HEK293T (cell line): Measurements from ENCODE around the gene RAB31.
"Not testable (repeated sequence)": the region's sequence is repeated elsewhere in the genome, so short reads cannot be mapped to it uniquely, and the experiment has no call there.

Experiments
- CTCF ChIA-PET: fragments of 350-600 bp; formaldehyde crosslinking; extraction: SDS; loops from one replicate; lab custom pipeline; 2021; ENCODE audit warnings: antibody characterized with exemption, inconsistent platforms; lab: Yijun Ruan, JAX
- POLR2A ChIA-PET: fragments of 350-600 bp; formaldehyde crosslinking; extraction: SDS; loops from one replicate; lab custom pipeline; 2020; ENCODE audit warnings: antibody characterized with exemption, inconsistent platforms; lab: Yijun Ruan, JAX
- DNase-seq: peaks from one replicate; pipeline ENCODE4 v3.0.0; 2012; ENCODE audit warnings: mixed read lengths; ENCODE audit errors: extremely low spot score
- ARNT ChIP-seq: fragments of 450-650 bp; IDR thresholded peaks from 2 replicates; pipeline ENCODE4 v1.6.1; 2017; ENCODE audit warnings: mild to moderate bottlenecking
- BHLHE40 ChIP-seq: fragments of 450-650 bp; IDR thresholded peaks from 2 replicates; pipeline ENCODE4 v1.6.1; 2016; ENCODE audit warnings: mild to moderate bottlenecking, moderate library complexity, borderline replicate concordance
- CTBP1 ChIP-seq: fragments of 450-650 bp; IDR thresholded peaks from 2 replicates; pipeline ENCODE4 v1.6.1; 2016; ENCODE audit warnings: borderline replicate concordance
- ELF4 ChIP-seq: fragments of 450-650 bp; IDR thresholded peaks from 2 replicates; pipeline ENCODE4 v1.6.1; 2017; ENCODE audit warnings: antibody characterized with exemption
- FOXA1 ChIP-seq: fragments of 450-650 bp; IDR thresholded peaks from 2 replicates; pipeline ENCODE4 v1.6.1; 2016; ENCODE audit warnings: mild to moderate bottlenecking
- FOXK2 ChIP-seq: fragments of 450-650 bp; IDR thresholded peaks from 2 replicates; pipeline ENCODE4 v1.6.1; 2016; ENCODE audit warnings: mild to moderate bottlenecking
- FOXM1 ChIP-seq: fragments of 450-650 bp; IDR thresholded peaks from 2 replicates; pipeline ENCODE4 v1.6.1; 2017; ENCODE audit warnings: mild to moderate bottlenecking, borderline replicate concordance
- HDGF ChIP-seq: fragments of 450-650 bp; IDR thresholded peaks from 2 replicates; pipeline ENCODE4 v1.6.1; 2017; ENCODE audit warnings: antibody characterized with exemption, borderline replicate concordance
- L3MBTL2 ChIP-seq: fragments of 450-650 bp; conservative IDR thresholded peaks from 2 replicates; pipeline ENCODE4 v1.6.1; 2016; ENCODE audit warnings: mild to moderate bottlenecking
- LEF1 ChIP-seq: fragments of 450-650 bp; IDR thresholded peaks from 2 replicates; pipeline ENCODE4 v1.6.1; 2017; ENCODE audit warnings: mild to moderate bottlenecking, borderline replicate concordance
- NFRKB ChIP-seq: fragments of 450-650 bp; IDR thresholded peaks from 2 replicates; pipeline ENCODE4 v1.6.1; 2016; ENCODE audit warnings: mild to moderate bottlenecking, moderate library complexity
- SP1 ChIP-seq: fragments of 450-650 bp; IDR thresholded peaks from 2 replicates; pipeline ENCODE4 v1.6.1; 2017
- SUZ12 ChIP-seq: fragments of 450-650 bp; IDR thresholded peaks from 2 replicates; pipeline ENCODE4 v1.6.1; 2016; ENCODE audit warnings: mild to moderate bottlenecking
- TARDBP ChIP-seq: fragments of 450-650 bp; IDR thresholded peaks from 2 replicates; pipeline ENCODE4 v1.6.1; 2016
- ZNF384 ChIP-seq: fragments of 450-650 bp; IDR thresholded peaks from 2 replicates; pipeline ENCODE4 v1.6.1; 2016
- TF ChIP-seq, protein P1 (sequence below): fragments of 450-650 bp; IDR thresholded peaks from 2 replicates; pipeline ENCODE4 v1.6.1; 2016

RAB31 gene

DNA sequence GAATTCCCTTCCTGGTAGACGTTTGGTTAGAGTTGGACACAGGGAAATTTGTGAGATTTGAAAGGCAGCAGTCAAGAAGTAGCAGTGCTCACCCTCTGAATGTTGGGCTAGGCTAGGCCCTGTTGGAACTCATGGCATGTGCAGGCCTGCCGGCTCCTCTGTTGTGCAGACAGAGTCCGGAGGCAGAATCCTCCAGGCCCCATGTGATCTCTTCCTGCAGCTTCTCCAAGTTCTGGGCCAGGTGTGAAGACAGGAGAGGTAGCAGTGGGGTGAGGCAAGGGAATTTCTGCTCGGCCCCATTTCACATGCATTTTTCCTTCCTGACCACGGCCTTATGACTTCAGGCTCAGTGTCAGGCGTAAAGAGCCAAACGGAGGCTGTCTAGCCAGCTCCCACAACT, 36.9 kb upstream of the RAB31 start:
- DNase-seq, result no peak
- TF ChIP-seq SP1 (no peak), HDGF (no peak), ARNT (no peak), ELF4 (no peak), CTBP1 (no peak)
- POLR2A ChIA-PET, result no interaction called here
- CTCF ChIA-PET, result no interaction called here

GRCh38 chr18:9673296-9674251, 34.5 kb upstream of the RAB31 start:
- no peak for DNase-seq
- no peak for TF ChIP-seq SUZ12

DNA sequence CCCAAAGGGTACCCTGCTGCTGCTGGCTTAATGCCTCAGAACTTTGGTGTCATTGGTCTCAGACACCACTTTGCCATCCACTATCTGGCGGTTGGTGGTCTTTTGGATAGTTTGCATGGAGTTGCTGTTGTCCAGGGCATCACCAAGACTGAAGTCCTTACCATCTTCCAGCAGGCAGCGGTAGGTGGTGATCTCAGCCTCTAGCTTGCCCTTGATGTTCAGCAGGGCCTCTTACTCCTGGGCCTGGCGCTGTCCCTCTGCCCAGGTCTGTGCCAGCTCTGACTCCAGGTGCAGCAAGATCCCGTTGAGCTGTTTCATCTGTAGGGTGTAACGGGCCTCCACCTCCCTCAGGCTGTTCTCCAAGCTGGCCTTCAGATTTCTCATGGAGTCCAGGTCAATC, 29.9 kb upstream of the RAB31 start:
- POLR2A ChIA-PET, CTCF ChIA-PET, DNase-seq: not testable (repeated sequence)

More at GRCh38 chr18:9673296-9674251, 34.5 kb upstream of the RAB31 start:
- CTCF ChIA-PET, result interaction anchor here (0.6 to 0.7 kb wide), 2 partner anchors 7 to 904 kb away, joined by 3 to 4 read pairs; no protein-coding TSS in a partner anchor
- POLR2A ChIA-PET, result no interaction called here

DNA sequence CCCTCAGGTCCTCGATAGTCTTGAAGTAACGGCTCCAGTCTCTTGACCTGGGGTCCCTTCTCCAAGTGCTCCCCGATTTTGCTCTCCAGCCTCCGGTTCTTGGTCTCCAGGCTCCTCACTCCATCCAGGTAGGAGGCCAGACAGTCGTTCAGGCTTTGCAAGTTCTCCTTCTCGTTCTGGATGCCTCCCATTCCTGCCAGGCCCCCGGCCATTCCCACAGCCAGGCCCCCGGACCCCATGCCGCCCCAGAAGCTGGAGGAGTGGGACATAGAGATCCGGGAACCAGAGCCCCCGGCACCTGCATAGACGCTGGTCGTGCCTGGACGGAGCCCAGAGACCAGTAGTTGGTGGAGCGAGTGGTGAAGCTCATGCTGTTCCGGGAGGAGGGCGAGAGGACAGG, 29.0 kb upstream of the RAB31 start:
- ChIA-PET CTCF (no interaction called here), POLR2A (no interaction called here)
- DNase-seq, result no peak
- TF ChIP-seq CTBP1 (no peak), ELF4 (no peak), HDGF (no peak), ZNF384 (no peak), BHLHE40 (no peak), SP1 (no peak), L3MBTL2 (no peak), TARDBP (no peak), FOXK2 (no peak), LEF1 (no peak), FOXM1 (no peak)
- TF ChIP-seq, protein P1, sequence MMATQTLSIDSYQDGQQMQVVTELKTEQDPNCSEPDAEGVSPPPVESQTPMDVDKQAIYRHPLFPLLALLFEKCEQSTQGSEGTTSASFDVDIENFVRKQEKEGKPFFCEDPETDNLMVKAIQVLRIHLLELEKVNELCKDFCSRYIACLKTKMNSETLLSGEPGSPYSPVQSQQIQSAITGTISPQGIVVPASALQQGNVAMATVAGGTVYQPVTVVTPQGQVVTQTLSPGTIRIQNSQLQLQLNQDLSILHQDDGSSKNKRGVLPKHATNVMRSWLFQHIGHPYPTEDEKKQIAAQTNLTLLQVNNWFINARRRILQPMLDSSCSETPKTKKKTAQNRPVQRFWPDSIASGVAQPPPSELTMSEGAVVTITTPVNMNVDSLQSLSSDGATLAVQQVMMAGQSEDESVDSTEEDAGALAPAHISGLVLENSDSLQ, result no peak

GRCh38 chr18:9681217-9681616, 26.9 kb upstream of the RAB31 start:
- no peak for DNase-seq
- CTCF ChIA-PET, result no interaction called here
- POLR2A ChIA-PET, result no interaction called here
- TF ChIP-seq LEF1, result no peak
- TF ChIP-seq NFRKB, result no peak
- TF ChIP-seq ARNT, result no peak

GRCh38 chr18:9682572-9682971, 25.5 kb upstream of the RAB31 start:
- ChIA-PET POLR2A (no interaction called here), CTCF (no interaction called here)
- DNase-seq, result no peak
- TF ChIP-seq ZNF384, result no peak
- TF ChIP-seq HDGF, result no peak
- no peak for TF ChIP-seq BHLHE40

- DNase-seq, result no peak
- TF ChIP-seq SUZ12 (no peak), LEF1 (no peak), HDGF (no peak), SP1 (no peak), FOXA1 (no peak), L3MBTL2 (no peak), ELF4 (no peak), TARDBP (no peak), ZNF384 (no peak), ARNT (no peak), CTBP1 (no peak), FOXM1 (no peak), FOXK2 (no peak), BHLHE40 (no peak), NFRKB (no peak)
- TF ChIP-seq, protein P1, result no peak
- ChIA-PET POLR2A (no interaction called here), CTCF (no interaction called here)
These were observed 24.4 kb upstream of the RAB31 start for GRCh38 chr18:9683418-9684396.
